AG04450 (cell line): ENCODE measurements around the gene TMEM135. TPM values are rescaled to one million over a fixed set of nuclear protein-coding genes. Genes with fewer than 3 reads are reported as not detected.

Experiments
- CTCF ChIA-PET: fragments of 300-600, 350-600 bp; formaldehyde crosslinking; extraction: SDS; loops from one replicate; lab custom pipeline; 2022; ENCODE audit warnings: antibody characterized with exemption, inconsistent platforms; lab: Charles Lee
- POLR2A ChIA-PET: fragments of 350-600 bp; formaldehyde crosslinking; extraction: SDS; loops from one replicate; lab custom pipeline; 2021; ENCODE audit warnings: antibody characterized with exemption, inconsistent platforms; lab: Yijun Ruan, JAX
- DNase-seq: peaks from one replicate; pipeline ENCODE4 v3.0.0-alpha.2; 2011; ENCODE audit warnings: low read depth, low spot score
- H3K27ac ChIP-seq: one replicate; pipeline ENCODE4 v1.5.1; 2012; ENCODE audit warnings: low read depth, low read length, control low read depth
- H3K27me3 ChIP-seq: one replicate; pipeline ENCODE4 v1.6.0; 2012; ENCODE audit warnings: low read length; ENCODE audit not compliant: control insufficient read depth, insufficient read depth
- H3K4me3 ChIP-seq: 2 replicates; pipeline ENCODE4 v1.5.1; 2011; ENCODE audit warnings: mild to moderate bottlenecking, low read depth, low read length, control low read depth
- H3K9me3 ChIP-seq: 2 replicates; pipeline ENCODE4 v1.5.1; 2012; ENCODE audit warnings: low read length; ENCODE audit not compliant: control insufficient read depth, insufficient read depth
- CTCF ChIP-seq: IDR thresholded peaks from 2 replicates; pipeline ENCODE4 v1.5.1; 2011; ENCODE audit warnings: low read depth, low read length, control low read depth, inconsistent platforms
- polyA plus RNA-seq: library from polyadenylated mRNA; depleted of rRNA; stranded (reverse); fragments of >200 nt; gene quantifications from 2 replicates; pipeline ENCODE4 v1.2.3, GENCODE V29; 2011

Gene TMEM135
- polyA plus RNA-seq, 1 experiment, result 12.6 TPM

- Histone ChIP-seq H3K27me3 (no peaks in the 10 kb centered on the region), H3K27ac (no peak overlapping the region), H3K4me3 (no peak overlapping the region), H3K9me3 (no peaks in the 10 kb centered on the region)
- no peak for TF ChIP-seq CTCF
- ChIA-PET CTCF (interaction anchor here (1.0 kb wide), 1 partner anchor 284 kb away, joined by 3 read pairs; no protein-coding TSS in a partner anchor), POLR2A (no interaction called here)
- no peak for DNase-seq
These were observed 186.1 kb downstream of the TMEM135 start for GRCh38 chr11:87223816-87224215.

- H3K4me3 ChIP-seq, result no peak overlapping the region
- no peak for TF ChIP-seq CTCF
- ChIA-PET CTCF (interaction anchor here (0.6 to 1.0 kb wide), 4 partner anchors 16 to 1045 kb away, joined by 3 to 6 read pairs (median 4); no protein-coding TSS in a partner anchor), POLR2A (no interaction called here)
- H3K9me3 ChIP-seq, result no peaks in the 10 kb centered on the region
- no peak overlapping the region for H3K27ac ChIP-seq
- no peak for DNase-seq
- no peaks in the 10 kb centered on the region for H3K27me3 ChIP-seq
These were observed 186.8 kb downstream of the TMEM135 start for GRCh38 chr11:87224486-87224885.

GRCh38 chr11:87228820-87229219, 191.1 kb downstream of the TMEM135 start:
- TF ChIP-seq CTCF, result no peak
- H3K27ac ChIP-seq, result no peak overlapping the region
- H3K4me3 ChIP-seq, result no peak overlapping the region
- POLR2A ChIA-PET, result no interaction called here
- no peak for DNase-seq
- no peaks in the 10 kb centered on the region; the same call in 1 of the 2 replicates for H3K9me3 ChIP-seq
- H3K27me3 ChIP-seq, result no peaks in the 10 kb centered on the region
- CTCF ChIA-PET, result no interaction called here

- no peak for TF ChIP-seq CTCF
- CTCF ChIA-PET, result no interaction called here
- Histone ChIP-seq H3K27me3 (no peaks in the 10 kb centered on the region), H3K9me3 (no peaks in the 10 kb centered on the region; the same call in 1 of the 2 replicates), H3K4me3 (no peak overlapping the region), H3K27ac (no peak overlapping the region)
- POLR2A ChIA-PET, result no interaction called here
- DNase-seq, result no peak
These were observed 193.3 kb downstream of the TMEM135 start for GRCh38 chr11:87230995-87231394.

- H3K27ac ChIP-seq, result no peak overlapping the region
- ChIA-PET POLR2A (no interaction called here), CTCF (no interaction called here)
- H3K4me3 ChIP-seq, result no peak overlapping the region
- H3K27me3 ChIP-seq, result no peaks in the 10 kb centered on the region
- H3K9me3 ChIP-seq, result no peaks in the 10 kb centered on the region; the same call in 1 of the 2 replicates
- TF ChIP-seq CTCF, result no peak
- no peak for DNase-seq
These were observed 194.6 kb downstream of the TMEM135 start for GRCh38 chr11:87232320-87232719.
